Measurements from ENCODE around the gene CERT1.

CERT1 gene

DNA sequence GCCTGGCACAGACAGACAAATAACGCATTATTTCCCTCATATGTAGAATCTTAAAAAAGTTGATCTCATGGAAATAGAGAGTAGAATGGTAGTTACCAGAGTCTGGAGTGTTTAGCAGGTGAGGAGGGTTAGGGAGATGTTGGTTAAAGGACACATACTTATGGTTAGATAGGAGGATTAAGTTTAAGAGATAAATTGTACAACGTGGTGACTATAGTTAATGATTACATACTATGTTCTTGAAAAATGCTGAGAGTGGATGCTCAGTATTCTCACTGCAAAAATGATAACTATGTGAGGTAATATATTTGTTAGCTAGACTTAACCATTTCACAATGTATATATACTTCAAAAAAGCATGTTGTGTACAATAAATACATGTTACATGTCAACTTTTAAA, 38.0 kb downstream of the CERT1 start:
- DNase-seq (ENCODE audit: low read depth in 2 of 2): no peak

DNA sequence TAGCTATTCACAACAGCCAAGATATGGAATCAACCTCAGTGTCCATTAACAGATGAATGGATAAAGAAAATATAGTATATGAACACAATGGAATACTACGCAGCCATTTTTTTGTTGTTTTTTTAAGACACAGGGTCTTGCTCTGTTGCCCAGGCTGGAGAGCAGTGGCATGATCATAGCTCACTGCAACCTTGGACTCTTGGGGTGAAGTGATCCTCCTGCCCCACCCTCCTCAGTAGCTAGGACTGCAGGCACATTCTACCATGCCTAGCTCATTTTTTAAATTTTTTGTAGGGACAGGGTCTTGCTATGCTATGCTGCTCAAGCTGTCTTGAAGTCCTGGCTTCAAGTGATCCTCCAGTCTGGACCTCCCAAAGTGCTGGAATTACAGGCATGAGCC, 38.5 kb downstream of the CERT1 start:
- DNase-seq (ENCODE audit: low read depth in 2 of 2): no peak

GRCh38 chr5:75471193-75471592, 40.2 kb downstream of the CERT1 start:
- DNase-seq (ENCODE audit: low read depth in 2 of 2): no peak

- DNase-seq (ENCODE audit: low read depth in 2 of 2): no peak
Measured at GRCh38 chr5:75469017-75469416, 42.4 kb downstream of the CERT1 start.

- DNase-seq (ENCODE audit: low read depth in 2 of 2): no peak
Measured at GRCh38 chr5:75468593-75468992, 42.8 kb downstream of the CERT1 start.

DNA sequence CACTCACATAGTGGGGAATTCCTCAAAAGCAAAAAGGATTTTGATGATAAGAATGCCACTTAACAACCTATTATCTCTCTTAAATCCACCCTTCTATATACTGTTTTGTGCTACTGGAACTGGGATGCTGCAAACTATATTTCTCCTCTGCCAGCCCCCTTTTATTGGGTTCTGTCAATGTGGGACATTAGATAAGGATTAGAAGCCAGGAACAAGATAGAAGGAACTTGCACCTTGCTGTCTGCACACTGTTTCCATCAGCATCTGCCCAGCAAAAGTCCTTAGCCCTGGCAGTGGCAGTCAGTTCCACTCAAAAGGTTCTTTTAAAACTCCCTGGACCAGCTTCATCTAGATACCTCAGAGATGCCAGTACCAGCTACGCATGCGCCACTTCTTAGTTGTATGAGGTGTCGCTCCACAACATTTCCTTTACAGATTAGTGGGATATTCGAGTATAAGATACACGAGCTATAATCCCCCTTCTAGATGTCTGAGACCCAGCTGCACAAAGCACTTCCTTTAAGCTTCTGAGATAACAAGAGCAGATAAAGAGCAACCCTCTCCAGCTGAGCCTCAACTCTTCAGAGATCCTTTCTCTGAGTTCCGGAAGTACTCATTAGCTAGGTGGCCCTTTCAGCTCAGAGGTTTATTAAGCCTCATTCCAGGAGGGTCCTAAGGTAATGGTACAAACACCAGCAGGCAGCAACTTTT, 45.3 kb downstream of the CERT1 start:
- DNase-seq (ENCODE audit: low read depth in 2 of 2): no peak

DNA sequence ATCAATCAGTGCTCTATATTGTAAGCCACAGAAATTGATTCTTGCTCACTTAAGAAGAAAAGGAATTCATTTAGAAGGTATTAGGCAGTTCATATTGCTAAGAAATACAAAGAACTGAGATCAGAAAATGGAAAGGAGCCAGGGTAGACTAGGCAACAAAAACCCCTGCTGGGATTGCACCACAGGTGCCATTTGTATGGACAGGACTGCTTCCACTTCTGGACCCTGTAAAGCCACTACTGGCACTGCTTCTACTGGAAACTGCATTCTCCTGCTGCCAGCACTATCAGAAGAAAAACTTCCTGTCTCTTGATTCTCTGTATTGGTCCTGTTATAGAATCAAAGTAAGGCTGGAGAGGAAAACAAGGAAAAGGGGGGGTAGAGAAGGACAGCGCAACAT, 45.9 kb downstream of the CERT1 start:
- no peak for DNase-seq (ENCODE audit: low read depth in 2 of 2)

DNA sequence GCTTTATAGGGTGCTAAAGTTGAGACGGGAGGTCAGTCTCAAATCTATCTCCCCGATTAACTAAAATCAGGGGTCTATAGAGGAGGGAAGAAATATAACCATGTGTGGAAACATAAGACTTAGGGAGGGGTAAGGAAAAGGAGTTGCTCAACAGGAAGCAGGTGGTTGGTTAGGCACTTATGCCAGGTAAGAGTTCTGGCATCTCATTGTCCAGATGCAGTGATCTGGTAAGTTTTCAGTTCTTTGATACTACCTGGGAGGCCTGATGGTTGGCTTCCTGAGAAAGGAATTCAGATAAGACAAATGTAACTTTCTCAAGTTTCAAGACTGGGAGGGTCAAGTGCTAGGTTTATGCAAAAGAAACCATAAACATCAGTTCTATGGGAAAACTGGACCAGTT, 47.7 kb downstream of the CERT1 start:
- DNase-seq (ENCODE audit: low read depth in 2 of 2): no peak

GRCh38 chr5:75461679-75462078, 49.8 kb downstream of the CERT1 start:
- DNase-seq (ENCODE audit: low read depth in 2 of 2): no peak

DNA sequence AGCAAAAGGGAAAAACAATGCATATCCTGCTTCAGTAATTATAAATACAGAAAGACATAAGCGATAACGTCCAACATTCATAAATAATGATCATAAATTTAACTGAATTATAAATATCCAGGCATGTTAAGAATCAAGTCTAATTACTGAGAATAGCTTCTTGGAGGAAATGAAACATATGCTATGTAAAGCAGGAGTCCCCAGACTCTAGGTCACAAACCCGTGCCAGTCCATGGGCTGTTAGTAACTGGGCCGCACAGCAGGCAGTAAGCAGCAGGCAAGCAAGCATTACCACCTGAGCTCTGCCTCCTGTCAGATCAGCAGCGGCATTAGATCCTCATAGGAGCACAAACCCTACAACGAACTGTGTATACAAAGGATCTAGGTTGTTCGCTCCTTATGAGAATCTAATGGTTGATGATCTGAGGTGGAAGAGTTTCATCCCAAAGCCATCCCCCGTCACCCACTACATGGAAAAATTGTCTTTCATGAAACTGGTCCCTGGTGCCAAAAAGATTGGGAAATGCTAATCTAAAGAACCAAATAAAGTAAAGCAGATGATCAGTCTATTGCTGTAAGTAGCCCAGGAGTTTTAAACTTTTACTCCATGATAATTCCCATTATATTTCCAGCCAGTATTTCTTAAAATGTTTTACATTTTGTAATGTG, 50.4 kb downstream of the CERT1 start:
- DNase-seq (ENCODE audit: low read depth in 2 of 2): no peak

GRCh38 chr5:75460532-75460931, 50.9 kb downstream of the CERT1 start:
- no peak for DNase-seq (ENCODE audit: low read depth in 2 of 2)

- no peak for DNase-seq (ENCODE audit: low read depth in 2 of 2)
Measured at GRCh38 chr5:75457691-75458090, 53.7 kb downstream of the CERT1 start.

- no peak for DNase-seq (ENCODE audit: low read depth in 2 of 2)
Measured at GRCh38 chr5:75457161-75457560, 54.3 kb downstream of the CERT1 start.

DNA sequence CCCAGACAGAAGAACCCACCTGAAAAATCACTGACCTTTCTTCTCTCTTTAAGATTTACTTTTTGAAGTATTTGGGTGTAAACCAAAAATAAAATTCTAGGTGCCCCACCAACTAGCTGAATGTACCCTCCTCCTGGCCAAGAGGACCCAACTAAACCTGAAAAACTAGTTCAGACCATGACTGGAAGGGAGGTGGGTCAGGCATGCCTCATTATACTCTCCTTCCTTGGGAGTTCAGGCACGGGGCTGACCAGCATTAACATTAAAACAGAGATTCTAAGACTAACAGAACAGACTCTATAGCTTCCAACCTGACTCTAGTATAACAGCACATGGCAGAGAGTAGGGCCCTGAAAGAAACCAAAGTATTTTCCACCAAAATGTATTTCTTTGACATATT, 61.4 kb downstream of the CERT1 start:
- no peak for DNase-seq (ENCODE audit: low read depth in 2 of 2)

GRCh38 chr5:75446068-75446467, 65.4 kb downstream of the CERT1 start:
- DNase-seq (ENCODE audit: low read depth in 2 of 2): no peak

- no peak for DNase-seq (ENCODE audit: low read depth in 2 of 2)
Measured at GRCh38 chr5:75441560-75441959, 69.9 kb downstream of the CERT1 start.

DNA sequence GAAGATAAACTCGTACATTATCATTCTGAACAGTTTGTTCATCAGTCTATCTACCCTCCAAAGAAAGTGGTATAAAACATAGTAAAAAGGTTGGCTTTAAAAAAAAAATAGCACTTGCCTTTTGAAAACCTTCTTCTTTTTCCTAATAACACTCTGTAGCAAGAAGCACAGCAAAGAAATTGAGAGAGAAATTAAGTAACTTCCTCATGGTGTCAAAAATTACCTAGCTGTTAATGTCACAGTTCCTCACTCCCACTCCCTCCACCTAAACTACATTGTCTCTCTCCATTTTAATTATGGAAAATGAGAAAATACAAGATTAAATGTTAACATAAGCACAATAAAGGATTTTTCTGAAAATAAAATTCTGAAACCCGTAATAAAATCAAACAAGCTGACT, 72.2 kb downstream of the CERT1 start:
- no peak for DNase-seq (ENCODE audit: low read depth in 2 of 2)

GRCh38 chr5:75438722-75439121, 72.7 kb downstream of the CERT1 start:
- no peak for DNase-seq (ENCODE audit: low read depth in 2 of 2)

GRCh38 chr5:75435096-75435495, 76.3 kb downstream of the CERT1 start:
- no peak for DNase-seq (ENCODE audit: low read depth in 2 of 2)

DNA sequence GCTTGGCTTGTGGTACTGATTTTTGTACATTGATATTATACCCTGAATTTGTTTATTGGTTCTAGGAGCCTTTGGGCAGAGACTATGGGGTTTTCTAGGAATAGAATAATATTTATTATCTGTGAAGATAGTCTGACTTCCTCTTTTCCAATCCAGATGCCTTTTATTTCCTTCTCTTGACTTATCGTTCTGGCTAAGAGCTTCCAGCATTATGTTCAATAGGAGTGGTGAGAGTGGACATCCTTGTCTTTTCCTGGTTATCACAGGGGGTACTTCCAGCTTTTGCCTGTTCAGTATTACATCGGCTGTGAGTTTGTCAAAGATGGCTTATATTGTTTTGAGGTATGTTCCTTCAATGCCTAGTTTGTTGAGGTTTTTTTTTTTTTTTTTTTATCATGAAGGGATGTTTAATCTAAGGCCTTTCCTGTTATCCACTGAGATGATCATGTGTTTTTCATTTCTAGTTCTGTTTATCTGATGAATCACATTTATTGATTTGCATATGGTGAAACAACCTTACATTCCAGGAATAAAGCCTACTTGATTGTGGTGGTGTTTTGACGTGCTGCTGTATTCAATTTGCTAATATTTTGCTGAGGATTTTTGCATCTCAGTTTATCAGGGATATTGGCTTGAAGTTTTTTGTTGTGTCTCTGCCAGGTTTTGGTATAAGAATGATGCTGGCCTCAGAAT, 77.5 kb downstream of the CERT1 start:
- no peak for DNase-seq (ENCODE audit: low read depth in 2 of 2)

- DNase-seq (ENCODE audit: low read depth in 2 of 2): no peak
Measured at GRCh38 chr5:75414241-75414640, 97.2 kb downstream of the CERT1 start.

- no peak for DNase-seq (ENCODE audit: low read depth in 2 of 2)
Measured at GRCh38 chr5:75412111-75412990, 99.1 kb downstream of the CERT1 start.

Data from stimulated activated CD8-positive, alpha-beta memory T cell treated with anti-CD3 and anti-CD28 coated beads, Interleukin-15, amount 100 ng/mL, for 48 hours (primary cell).